IPS DF 4.7 (cell line): Measurements from ENCODE around the gene ABHD6.
"Not testable (repeated sequence)": the region's sequence is repeated elsewhere in the genome, so short reads cannot be mapped to it uniquely, and the experiment has no call there.

ENCODE experiments used
- DNase-seq: peaks from one replicate; pipeline ENCODE4 v3.0.0-alpha.2; 2013; ENCODE audit warnings: low spot score; ENCODE audit errors: extremely low read depth

ABHD6 gene

DNA sequence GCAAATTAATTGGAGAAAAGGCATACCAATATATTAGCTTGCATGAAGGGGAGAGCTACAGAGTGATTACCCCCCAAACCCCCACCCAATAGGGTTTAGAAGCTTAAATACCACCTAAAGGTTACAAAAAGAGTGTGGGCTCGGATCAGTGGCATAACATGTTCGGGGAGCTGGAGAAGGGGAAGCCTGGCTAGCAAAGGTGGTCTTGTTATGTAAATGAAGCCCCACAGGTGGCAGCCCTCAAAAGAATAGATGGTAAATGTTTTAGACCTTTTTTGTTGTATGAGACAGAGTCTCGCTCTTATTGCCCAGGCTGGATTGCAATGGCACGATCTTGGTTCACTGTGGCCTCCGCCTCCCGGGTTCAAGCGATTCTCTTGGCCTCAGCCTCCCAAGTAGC lies 84.2 kb downstream of the ABHD6 start:
- DNase-seq, result no peak

DNA sequence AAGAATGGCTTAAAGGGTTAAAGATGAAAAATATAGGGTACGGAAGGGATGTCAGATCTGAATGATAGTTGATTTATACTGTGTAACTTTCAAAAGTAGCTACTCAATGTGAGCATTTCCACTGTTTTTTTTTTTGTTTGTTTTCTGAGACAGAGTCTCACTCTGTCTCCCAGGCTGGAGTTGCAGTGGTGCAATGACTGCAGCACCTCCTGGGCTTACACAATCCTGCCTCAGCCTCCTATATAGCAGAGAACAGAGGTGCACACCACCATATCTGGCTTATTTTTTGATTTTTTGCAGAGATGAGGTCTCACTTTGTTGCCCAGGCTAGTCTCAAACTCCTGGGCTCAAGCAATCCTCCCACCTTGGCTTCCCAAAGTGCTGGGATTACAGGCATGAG lies 85.2 kb downstream of the ABHD6 start:
- no peak for DNase-seq

DNA sequence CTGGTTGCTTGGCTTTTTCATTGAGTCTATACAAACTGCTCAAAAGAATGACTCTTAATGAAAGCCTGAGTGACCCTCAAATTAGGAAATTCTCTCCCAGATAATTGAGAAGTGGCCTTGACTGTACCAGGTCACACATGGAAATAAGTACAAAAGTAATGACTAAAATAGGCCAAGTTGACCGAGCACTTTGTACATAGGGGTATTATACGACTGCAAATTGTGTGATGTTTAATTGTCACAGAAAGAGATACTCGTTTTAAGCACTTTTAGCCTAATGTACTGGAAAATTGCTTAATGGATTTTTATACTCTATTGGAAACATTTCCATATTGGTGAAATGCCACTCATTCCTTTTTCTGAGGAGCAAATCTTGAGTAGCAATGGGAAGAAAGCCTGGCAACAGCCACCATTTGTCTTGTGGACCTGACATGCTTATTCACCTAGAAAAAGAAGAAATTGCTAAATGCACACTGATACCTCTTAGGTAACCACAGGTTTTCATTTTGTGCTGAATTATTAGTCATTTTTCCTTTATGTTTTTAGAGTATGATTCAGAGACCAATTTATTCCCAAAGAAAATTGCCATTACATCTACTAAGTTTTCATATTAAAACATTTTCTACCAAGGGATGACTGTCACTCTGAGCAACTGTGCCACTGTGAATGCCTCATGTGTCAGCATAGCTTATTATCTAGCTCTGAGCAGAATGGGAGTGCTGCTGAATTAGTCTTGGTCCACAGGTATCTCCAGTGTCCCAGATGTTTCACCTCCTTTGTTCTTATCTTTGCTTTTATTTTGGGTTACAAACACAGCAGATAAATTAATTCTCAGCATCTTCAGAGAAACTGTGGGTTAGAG lies 86.2 kb downstream of the ABHD6 start:
- no peak for DNase-seq

DNA sequence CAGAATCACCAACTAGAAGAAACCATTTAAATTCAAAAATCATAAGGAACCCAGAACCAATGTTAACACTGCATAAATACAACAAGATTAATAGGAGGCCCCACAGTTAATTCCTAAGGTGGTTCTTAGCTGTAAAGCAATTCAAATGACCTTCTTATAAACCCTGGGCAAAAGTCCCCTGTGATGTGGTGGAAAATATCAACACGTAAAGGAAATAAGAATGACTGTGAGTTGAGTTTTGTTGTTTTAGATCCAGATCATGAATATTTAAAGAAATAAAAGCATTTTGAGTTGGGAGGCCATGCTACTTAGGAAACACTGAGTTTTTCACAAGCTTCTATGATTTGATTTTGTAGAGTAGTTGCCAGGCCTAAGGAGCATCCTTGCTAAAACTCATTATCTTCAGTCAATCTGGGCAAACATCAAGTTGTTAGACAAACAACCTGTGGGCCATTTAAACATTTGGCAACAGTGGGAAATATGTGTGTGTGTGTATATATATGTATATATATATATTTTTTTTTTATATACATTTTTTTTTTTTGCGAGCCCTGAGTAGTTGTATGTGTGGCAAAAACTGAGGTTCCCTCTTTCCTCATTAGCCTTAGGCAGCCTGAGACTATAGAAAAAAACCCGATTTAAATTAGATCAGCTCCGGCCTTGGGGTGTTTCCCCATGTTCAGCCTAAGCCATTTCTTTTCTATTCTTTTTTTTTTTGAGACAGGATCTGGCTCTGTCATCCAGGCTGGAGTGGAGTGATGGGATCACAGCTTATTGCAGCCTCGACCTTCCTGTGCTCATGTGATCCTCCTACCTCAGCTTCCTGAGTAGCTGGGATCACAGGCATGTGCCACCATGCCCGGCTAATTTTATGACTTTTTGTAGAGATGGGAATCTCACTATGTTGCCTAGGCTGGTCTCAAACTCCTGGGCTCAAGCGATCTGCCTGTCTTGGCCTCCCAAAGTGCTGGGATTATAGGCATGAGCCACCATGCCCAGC lies 87.1 kb downstream of the ABHD6 start:
- no peak for DNase-seq

DNA sequence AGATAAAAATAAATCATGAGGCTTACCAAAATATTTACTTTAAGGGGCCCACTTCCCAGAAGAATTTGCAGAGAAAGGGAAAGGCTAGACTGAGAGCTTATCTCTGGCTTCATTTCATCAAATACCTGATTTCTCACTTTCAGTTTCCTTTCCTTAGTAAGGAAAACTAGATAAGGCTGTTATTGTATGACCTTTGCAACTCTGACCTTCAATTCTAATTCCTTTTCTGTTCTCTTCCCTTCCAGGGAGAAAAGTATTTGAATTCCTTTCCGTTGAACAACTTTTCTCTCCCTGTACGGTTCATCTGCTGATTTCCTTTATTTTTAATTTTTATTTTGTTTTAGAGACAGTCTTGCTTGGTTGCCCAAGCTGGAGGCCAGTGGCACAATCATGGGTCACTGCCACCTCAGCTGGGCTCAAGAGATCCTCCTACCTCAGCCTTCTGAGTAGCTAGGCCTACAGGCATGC lies 88.0 kb downstream of the ABHD6 start:
- no peak for DNase-seq

DNA sequence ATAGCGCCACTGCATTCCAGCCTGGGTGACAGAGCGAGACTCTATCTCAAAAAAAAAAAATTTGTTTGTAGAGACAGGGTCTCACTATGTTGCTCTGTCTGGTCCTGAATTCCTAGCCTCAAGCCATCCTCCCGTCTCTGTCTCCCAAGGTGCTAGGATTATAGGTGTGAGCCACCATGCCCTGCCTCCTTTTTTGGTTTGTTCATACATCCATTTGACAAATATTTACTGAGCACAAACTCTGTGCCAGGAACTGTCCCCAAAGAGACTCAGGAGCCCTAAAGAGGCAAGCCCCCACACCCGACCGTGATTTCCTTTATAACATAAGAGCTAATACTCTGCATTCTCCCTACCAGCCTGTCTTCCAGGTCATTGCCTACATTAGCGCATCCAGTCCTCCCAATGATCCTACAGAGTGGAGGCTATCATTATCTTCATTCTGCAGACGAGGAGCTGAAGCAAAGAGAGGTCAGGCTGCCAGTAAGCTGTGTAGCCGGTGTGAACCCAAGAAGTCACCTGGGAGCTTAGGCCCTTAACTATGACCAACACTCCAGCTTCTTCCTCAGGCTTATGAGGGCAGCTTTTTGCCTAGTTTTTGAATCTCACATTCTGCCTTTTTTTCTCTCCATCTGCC lies 88.8 kb downstream of the ABHD6 start:
- DNase-seq, result no peak

DNA sequence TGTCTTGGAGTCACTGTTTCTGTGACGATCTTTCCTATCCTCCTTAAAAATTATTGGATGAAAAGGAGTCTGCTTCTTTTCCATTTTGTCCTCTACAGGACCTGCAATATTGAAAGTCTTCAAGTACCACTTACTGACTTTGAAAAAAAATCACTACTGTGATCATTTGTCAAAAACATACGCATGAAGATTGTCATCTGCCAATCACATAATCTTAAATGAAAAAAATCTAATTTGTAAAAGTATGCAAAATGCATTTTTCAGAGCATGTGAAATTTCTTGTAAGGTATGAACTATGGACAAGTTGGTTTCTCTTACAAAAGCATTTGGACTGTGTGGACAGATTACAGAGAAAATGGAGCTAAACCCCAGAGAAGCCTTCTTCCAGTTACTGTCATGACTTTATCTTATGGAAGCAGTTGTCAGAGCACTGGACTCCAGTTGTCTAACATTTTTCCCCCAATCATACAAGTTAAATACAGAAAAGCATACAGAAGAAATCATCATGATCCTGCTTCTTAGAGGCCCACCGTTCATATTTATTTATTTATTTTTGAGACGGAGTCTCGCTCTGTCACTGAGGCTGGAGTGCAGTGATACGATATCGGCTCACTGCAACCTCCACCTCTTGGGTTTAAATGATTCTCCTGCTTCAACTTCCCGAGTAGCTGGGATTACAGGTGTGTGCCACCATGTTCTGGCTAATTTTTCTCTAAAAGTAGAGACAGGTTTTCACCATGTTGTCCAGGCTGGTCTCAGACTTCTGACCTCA lies 91.7 kb downstream of the ABHD6 start:
- DNase-seq, result no peak

DNA sequence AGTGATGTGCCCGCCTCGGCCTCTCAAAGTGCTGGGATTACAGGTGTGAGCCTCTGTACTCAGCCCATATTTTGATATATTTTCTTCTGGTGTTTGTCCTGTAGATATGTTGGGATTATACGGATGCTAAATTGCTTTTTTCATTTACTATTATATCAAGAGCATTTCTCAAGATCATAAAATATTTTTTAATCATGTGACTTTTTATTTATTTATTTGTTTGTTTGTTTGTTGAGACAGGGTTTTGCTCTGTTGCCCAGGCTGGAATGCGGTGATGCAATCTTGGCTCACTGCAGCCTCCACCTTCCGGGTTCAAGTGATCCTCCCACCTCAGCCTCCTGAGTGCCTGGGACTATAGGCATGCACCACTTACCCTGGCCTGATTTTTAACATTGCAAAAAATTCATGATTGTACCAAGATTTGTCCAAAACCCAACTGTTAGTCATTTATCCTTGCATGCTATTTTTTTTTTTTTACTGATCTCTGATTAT lies 92.4 kb downstream of the ABHD6 start:
- no peak for DNase-seq

DNA sequence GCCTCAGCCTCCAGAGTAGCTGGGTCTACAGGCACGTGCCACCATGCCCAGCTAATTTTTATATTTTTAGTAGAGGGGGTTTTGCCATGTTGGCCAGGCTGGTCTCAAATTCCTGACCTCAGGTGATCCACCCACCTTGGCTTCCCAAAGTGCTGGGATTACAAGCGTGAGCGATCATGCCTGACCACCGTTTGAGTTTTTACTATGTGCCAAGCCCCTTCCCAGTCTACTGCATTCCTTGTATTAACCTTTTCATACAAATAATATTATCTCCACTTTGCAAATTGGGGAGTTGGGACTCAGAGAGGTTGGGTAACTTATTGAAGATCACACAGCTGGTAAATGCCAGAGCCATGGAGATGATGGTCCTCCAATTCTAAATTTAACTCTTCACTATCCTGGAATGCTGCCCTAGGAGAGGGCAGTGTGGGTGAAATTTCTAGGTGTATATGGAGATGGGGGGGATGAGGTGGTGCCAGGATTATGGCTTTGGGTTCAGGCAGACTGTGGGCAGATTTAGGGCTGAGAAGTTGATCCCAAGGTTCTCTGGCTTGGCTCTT lies 94.1 kb downstream of the ABHD6 start:
- no peak for DNase-seq

DNA sequence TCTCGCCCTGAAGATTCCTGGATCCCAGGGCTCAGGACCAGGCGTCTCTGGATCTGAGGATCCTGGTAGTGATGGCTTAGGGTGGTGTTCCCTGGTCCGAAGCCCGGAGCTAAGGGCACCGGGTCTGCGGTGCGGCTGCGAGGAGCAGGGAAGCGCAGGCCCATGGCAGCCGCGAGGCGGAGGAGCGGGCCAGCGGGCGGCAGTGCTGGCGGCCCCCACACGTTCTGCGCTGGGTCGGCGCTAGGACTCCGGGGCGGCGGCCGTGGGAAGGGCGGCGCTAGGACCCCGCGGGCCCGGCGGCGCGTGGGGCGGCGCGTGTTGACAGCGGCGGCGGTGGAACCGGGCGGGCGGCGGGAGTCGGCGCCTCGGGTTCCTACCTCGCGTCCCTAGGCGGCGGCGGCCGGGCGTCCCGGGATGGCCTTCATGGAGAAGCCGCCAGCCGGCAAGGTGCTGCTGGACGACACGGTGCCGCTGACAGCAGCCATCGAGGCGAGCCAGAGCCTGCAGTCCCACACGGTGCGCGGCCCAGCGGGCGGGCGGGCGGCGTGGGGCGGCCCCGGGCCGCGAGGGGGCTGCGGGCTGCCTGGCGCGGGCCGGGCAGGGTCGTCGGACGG lies 95.1 kb downstream of the ABHD6 start, which contains the start of gene PXK:
TSS of gene PXK (plus strand) at position 318 of the 614 bp plus-strand sequence. CDS start at position 415, 97 bp downstream.
- no peak for DNase-seq

DNA sequence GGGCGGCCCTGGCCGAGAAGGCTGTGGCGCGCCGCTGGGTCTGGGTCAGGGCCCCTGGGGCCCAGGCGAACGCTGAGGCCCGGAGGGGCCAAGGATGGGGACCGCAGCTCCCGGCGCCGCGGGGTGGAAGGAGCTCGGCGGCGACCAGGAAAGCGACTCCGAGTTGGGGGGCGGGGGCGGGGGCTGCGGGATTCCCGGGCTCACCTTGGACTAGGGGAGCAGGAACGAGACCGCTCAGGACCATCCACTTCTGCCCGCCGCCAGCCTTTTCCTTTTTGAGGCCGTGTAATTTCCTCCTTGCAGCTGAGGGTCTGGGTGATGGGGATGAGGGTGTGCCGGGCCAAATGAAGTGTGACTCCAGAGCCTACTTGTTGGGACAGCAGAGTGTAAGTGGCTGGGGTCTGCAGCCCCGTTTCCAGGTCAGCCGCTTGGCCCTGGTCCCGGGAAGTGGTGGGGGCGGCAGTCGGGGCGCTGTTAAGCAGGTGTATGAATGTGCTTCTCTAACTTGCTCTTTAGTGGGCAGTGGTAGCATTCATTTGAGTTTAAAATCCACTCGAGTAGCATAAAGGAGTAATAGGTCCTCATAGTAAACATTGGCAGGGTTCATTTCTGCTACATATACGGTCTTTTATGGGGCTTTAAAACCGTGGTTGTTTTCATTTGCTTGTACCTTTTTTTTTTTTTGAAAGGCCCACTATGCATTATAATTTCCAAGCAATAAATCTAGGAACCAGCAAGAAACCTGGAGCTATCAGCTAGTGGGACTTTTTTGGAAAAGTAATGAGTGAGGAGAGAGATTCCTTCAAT lies 95.8 kb downstream of the ABHD6 start:
- DNase-seq, result no peak

DNA sequence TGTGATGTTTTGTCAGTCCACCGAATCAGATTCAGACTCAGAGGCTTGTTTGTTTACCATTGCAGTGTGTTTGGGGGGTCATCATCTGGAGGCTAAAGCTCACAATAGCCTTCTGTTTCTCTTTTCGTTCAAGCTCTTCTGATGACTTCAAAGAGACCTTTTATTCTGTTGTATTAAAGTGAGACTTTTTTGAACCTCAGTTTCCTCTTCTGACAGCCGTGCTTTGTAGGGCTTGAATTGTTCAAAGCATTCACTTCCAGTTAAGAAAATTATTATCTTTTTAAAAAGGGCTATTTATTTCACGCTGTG lies 96.4 kb downstream of the ABHD6 start:
- no peak for DNase-seq

DNA sequence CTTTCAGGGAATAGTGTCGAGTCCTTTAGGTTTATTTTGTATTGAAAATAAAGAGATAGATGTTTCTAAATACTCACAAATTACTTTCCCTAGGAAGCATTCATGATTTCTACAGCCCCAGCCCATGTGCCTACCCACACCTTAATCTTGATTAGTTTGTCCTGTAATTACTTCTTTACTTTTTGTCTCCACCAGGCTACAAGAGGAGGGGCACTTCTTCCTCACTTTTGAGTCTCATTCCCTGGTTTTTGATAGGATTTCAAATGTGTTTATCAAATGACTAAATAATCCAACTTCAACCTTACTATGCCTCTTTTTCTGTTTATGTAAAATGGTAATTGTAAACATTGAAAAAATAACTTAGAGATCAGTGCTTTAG lies 96.9 kb downstream of the ABHD6 start:
- DNase-seq, result no peak

DNA sequence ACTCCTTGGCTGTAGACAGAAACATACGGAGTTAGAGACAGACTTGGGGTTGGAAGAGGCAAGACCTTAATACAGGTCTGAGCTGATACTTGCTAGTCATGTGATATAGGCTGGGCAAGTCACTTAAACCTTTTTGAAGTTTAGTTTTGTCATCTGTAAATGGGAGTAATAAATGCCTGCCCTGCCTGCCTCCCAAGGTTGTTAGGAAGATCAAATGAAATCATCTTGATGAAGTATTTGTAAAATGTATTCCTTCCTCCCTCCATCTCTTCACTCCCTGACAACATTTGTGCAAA lies 98.0 kb downstream of the ABHD6 start:
- no peak for DNase-seq

DNA sequence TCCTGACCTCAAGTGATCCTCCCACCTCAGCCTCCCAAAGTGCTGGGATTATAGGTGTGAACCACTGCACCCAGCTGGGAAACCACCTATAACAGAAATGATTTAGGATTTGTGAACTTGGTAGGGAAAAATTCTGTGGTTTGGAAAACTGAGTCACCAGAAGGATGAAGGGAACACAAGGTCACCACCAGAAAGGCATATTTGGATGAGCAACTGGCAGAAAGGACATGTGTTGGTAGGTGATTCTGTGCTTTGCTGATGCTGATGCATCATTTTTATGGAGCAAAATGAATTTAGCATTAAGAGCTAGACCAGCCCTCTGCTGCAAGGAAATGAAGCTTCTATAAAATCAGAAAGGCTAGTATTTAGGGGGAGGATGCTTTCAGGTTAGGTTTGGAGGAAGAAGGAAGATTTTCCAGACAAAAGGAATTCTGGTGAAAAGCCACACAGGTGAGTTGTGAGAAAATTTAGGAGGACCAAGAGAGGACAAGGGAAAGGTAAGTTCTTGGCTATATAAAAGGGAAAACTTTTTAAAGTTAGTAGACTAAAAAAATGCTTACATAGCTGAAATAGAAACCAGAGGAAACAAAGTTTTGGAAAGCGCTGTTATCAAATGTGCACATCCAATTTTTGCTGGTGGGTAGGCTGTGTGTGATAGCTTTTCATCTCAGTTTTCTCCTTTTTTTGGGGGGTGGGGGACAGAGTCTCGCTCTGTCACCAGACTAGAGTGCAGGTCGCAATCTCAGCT lies 98.7 kb downstream of the ABHD6 start:
- no peak for DNase-seq

DNA sequence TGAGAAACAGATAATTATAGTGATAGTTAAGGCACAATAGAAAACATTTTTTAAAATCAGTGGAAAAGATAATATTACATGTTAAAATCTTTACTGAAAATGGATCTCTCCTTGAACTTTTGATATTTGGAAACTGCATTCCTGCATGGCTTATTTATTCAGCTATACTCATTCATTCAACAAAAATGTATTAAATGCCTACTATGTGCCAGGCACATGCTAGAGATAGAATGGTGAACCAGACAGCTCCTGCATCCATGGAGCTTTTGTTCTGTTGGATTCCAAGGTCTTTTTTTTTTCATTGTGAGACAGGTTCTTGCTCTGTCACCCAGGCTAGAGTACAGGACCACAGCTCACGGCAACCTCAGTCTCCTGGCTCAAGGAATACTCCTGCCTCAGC lies 99.6 kb downstream of the ABHD6 start:
- DNase-seq, result no peak

DNA sequence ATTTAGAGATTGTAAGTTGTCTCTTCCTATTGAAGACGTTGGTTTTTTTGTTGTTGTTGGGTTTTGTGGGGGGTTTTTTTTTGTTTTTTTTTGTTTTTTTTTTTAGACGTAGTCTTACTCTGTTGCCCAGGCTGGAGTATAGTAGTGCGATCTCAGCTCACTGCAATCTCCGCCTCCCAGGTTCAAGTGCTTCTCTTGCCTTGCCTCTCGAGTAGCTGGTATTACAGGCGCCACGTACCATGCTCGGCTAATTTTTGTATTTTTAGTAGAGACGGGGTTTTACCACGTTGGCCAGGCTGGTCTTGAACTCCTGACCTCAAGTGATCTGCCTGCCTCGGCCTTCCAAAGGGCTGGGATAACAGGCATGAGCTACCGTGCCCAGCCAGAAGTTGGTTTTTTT lies 101.6 kb downstream of the ABHD6 start:
- not testable (repeated sequence) for DNase-seq

DNA sequence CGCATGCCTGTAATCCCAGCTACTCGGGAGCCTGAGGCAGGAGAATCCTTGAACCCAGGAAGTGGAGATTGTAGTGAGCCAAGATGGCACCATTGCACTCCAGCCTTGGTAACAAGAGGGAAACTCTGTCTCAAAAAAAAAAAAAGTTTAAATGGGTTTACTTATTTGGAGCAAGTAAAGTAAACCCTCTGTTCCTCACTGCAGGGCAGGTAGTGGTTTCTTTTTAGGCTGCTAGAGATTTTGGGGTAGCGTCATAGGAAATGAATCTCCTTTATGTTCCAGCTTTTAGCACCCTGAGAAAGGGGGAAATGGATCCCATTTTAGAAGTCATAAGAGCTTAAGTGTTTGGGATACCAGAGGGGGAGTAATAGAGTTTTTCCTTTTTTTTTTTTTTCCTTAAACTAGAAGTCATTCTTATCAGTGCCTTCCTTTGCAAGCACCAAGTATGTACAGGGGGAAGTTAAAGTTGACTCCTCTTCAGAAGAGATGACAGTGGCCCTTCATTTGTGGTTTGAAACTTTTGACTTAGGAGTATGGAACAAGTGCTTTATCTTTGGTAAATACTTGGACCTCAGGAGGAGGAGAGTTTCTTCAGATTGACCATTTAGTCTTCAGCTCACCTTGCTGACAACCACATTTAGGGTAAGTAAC lies 103.1 kb downstream of the ABHD6 start:
- no peak for DNase-seq
